HG03521 (cell line): ENCODE data around the gene EIF3CL.
A peak's percentile ranks its signal among the peaks of the same experiment; 100 is the strongest.
"Not testable (repeated sequence)": the region's sequence is repeated elsewhere in the genome, so short reads cannot be mapped to it uniquely, and the experiment has no call there.

Experiments
- ATAC-seq: cut with Tn5 transposase; IDR thresholded peaks from one replicate; pipeline ENCODE4 v1.9.1; 2021; ENCODE audit warnings: mild to moderate bottlenecking, moderate library complexity; ENCODE audit not compliant: unreplicated experiment

EIF3CL gene, protein sequence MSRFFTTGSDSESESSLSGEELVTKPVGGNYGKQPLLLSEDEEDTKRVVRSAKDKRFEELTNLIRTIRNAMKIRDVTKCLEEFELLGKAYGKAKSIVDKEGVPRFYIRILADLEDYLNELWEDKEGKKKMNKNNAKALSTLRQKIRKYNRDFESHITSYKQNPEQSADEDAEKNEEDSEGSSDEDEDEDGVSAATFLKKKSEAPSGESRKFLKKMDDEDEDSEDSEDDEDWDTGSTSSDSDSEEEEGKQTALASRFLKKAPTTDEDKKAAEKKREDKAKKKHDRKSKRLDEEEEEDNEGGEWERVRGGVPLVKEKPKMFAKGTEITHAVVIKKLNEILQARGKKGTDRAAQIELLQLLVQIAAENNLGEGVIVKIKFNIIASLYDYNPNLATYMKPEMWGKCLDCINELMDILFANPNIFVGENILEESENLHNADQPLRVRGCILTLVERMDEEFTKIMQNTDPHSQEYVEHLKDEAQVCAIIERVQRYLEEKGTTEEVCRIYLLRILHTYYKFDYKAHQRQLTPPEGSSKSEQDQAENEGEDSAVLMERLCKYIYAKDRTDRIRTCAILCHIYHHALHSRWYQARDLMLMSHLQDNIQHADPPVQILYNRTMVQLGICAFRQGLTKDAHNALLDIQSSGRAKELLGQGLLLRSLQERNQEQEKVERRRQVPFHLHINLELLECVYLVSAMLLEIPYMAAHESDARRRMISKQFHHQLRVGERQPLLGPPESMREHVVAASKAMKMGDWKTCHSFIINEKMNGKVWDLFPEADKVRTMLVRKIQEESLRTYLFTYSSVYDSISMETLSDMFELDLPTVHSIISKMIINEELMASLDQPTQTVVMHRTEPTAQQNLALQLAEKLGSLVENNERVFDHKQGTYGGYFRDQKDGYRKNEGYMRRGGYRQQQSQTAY

DNA sequence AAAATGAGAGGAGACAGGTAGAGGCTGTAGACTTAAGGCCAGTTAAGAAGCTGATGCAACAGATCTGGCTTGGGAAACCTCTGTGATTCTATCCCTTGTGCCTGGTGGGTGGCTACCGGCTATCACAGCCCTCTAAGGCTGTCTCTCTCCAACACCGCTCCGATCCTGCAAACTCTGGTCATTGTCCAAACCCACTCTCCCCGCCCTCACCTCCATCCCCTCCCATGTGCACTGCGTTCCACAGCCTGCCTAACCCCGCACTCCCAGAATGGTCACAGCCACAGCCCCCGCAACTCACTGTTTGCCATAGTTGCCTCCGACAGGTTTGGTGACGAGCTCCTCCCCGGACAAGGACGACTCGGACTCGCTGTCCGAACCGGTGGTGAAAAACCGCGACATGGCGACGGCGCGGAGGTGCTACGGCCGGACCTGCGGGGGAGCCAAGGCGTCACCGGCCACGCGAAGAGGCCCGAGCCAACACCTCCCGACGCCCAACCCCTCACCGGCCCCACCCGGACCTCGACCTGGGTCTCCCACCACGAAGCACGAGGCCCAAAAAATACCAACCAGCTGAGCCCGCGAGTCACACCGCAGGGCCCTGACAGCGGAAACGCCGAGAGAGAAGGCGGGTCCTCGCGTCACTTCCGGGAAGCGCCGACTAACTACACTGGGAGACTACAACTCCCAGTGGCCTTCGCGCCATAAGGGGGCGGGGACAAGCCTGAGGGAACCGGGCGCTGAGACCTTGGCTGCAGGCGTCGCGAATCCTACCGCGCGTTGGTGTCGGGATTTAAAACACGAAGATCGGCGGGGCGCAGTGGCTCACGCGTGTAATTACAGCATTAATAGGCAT lies at the start of gene EIF3CL:
Gene EIF3CL (minus strand): TSS at position 622 of the 853 bp plus-strand sequence. CDS start 223 bp downstream, at position 399.
- peak; percentile 98 for ATAC-seq

DNA sequence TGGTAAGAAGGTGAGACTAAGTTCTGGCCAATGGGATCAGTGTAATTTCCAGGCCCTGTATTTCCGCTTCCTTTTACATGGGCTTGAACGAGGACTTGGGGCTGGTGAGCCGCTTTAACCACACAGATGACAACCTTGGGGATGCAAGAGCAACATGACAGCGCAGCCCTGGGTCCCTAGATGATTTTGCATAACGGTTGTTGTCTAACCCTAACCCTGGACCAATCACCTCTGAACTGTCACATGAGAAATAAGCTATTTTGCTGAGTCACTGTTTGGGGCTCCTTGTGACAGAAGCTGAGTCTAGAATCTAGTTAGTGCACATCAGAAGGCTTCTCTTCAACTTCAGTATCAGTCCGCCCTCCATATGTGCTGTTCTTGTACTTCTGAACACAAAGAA lies 43.4 kb upstream of the EIF3CL start:
- ATAC-seq = not testable (repeated sequence)

DNA sequence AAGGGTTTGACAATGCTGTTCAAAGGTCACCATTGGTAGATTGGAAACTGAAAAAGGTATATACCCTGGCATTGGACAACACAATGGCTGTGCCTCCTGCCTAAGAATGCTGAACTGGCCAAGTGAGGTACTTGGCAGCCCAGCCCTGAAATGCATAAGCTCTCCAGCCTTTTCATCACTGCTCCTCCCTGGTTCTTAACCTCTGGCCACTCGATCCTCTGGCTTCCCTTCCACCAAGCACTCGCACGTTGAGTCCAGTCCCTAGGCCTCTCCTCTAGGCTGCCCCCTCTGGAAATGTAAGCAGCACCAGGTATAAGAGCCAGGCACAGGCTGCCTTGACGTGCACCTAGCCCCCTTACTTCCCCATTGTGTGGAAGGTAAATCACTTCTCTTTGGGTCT lies 42.7 kb upstream of the EIF3CL start:
- not testable (repeated sequence) for ATAC-seq

DNA sequence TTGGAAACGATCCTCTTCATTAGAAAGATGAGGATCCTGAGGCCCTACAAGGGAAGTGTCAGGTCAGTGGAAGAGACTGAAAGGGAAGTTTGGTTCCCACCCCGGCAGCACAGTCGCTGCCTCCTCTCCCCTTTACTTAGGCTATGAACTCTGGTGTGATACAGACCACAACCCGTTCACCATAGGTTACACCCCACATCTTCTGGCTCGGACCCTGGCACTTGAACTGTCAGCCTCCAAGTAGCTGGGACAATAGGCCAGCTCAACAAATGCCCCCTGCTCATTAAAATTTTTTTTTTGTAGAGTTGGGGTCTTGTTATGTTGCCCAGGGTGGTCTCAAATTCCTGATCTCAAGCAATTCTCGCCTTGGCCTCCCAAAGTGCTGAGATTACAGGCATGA lies 40.3 kb upstream of the EIF3CL start:
- ATAC-seq = not testable (repeated sequence)

DNA sequence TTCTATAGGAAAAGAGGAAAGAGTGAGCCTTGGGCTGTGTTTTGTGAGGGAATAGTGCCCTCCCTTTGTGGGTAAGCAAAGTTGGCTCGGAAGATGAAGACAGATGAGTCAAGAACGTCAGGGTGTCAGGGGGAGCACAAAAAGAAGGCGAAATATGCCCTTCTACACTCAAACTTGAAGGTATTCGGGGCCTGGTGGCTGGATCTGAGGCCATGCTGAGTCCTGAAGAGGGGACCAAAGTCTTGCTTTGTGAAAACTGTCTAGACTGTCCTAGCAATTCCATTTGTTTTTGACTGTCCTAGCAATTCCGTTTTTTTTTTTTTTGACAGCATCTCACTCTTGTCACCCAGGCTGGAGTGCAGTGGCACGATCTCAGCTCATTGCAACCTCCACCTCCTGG lies 35.3 kb upstream of the EIF3CL start:
- not testable (repeated sequence) for ATAC-seq

DNA sequence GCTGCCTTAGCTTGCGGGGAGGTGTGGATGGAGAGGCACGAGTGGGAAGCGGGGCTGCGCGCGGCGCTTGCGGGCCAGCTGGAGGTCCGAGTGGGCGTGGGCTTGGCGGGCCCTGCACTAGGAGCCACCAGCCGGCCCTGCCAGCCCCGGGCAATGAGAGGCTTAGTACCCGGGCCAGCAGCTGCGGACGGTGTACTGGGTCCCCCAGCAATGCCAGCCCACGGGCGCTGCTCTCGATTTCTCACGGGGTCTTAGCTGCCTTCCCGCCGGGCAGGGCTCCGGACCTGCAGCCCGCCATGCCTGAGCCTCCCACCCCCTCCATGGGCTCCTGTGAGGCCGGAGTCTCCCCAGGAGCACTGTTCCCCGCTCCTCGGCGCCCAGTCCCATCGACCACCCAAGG lies 31.7 kb upstream of the EIF3CL start:
- ATAC-seq = not testable (repeated sequence)

DNA sequence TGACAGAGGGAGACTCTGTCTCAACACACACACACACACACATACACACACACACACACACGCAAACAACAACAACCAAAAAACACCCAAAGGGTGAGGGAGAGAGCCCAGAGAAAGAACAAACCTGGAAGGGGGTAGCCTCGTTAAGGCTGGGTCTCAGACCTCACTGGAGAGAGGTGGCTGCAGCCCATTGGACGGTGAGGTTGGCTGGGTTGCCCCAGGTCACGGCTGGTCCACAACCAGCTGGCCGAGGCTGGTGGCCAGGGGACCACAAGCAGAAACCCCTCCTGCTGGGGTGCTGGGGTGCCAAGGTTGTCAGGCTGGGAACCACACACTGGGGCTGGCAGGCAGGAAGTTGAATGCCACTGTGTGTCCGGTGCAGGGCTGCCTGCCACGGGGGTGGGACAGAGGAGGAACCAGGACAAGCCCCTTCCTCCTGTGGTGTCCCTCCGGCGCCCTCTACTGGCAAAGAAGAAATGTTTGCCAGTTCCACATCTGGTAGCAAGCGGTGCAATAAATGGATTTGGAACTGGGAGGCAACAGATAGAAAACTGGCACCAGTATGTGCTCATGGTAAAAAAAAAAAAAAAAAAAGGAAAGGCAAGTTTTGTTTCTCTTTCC lies 22.5 kb upstream of the EIF3CL start:
- not testable (repeated sequence) for ATAC-seq

DNA sequence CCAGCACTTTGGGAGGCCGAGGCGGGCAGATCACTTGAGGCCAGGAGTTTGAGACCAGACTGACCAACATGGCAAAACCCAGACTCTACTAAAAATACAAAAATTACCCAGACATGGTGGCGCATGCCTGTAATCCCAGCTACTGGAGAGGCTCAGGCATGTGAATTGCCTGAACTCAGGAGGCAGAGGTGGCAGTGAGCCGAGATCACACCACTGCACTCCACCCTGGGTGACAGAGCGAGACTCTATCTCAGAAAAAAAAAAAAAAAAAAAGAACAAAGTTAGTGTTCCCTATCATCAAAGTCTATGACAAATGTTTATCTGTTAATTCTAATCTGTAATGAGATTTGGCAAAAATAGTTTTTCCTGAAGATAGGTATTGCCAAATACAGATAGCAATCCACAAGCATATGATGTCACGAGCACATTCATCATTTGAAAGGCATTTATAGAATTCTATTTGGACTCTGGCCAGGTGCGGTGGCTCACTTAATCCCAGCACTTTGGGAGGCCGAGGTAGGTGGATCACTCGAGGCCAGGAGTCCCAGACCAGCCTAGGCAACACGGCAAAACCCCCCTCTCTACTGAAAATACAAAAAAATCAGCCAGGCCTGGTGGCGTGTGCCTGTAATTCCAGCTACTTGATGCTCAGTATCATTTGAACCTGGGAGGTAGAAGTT lies 17.6 kb upstream of the EIF3CL start:
- not testable (repeated sequence) for ATAC-seq

DNA sequence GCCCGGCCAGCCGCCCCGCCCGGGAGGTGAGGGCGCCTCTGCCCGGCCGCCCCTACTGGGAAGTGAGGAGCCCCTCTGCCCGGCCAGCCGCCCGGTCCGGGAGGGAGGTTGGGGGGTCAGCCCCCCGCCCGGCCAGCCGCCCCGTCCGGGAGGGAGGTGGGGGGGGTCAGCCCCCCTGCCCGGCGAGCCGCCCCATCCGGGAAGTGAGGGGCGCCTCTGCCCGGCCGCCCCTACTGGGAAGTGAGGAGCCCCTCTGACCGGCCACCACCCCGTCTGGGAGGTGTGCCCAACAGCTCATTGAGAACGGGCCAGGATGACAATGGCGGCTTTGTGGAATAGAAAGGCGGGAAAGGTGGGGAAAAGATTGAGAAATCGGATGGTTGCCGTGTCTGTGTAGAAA lies 13.4 kb upstream of the EIF3CL start:
- not testable (repeated sequence) for ATAC-seq

DNA sequence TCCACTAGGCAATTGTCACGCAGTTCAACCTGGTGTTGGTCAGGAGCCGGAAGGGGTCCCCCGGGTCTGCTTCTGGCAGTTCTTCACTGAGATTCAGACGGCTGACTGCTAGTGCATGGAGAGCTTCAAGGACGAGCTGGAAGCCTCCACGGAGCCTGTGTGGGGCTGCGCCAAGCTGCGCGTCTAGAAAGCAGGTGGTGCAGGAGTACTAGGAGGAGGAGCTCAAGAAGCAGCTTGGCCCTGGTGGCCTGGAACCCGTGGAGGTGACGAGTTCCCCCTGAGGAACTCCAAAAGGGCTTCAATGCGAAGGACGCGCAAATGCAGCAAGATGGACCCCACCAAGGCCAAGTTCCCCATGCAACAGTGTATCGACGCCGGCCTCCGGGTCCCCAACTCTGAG lies 10.9 kb upstream of the EIF3CL start:
- not testable (repeated sequence) for ATAC-seq

DNA sequence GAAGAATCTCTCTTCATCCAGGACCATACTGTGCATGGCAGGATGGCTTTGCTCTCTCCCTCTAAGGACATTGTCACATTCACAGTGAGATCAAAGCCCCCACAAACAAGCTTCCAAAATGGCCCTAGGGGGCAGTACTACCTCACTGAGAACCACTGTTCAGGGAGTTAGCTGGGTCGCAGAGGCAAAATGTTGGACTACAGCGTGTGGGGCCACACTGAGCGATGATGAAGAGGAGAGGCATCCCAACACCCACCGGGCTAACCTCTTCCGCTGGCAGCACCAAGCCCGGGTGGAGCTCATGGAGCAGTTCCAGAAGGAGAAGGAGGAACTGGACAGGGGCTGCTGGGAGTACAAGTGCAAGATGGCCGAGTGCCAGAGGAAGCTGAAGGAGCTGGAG lies 9.9 kb upstream of the EIF3CL start:
- ATAC-seq = not testable (repeated sequence)

DNA sequence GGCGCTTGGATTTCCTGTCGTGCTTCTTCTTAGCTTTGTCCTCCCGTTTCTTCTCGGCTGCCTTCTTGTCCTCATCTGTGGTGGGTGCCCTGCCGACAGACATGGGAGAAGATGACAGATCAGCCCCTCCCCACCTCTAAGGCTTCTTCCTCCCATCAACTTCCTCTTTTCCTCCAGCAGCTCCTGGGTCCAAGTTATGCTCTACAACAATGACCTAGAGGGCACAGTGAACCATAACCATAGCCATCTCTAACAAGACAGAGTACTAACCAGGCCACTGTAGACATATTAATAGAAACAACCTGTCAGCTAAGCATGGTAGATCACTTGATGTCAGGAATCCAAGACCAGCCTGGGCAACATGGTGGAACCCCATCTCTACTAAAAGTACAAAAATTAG lies 11.6 kb downstream of the EIF3CL start:
- not testable (repeated sequence) for ATAC-seq

DNA sequence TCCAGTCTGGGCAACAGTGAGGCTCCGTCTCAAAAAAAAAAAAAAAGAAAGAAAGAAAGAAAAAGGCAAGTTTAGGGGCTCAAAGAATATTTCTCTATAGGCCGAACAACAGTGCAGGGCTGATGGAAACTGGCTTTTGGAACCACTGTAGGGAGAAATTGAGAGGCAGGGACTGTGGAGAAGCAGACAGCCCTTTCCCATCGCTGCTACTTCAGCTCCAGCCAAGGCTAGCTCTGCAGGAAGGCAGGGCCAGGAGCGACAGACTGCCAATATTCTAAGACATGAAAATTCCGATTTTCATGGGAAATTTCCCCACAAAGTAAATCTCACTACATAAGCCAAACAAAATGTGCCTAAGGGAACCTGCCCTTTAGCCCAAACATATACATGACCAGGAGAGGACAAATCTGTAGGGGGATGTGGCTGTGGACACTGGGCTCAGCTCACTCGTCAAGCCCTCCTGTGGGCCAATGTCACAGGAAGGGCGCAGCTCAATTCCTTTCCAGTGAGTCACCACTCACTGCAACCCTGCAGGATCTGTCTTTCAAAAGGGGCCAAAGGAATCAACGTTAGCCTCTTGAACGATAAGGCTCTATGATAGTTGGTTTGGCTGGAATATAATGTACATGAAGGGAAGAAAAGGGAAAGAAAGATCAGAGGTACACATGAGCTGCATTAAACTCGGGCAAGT lies 21.3 kb downstream of the EIF3CL start:
- ATAC-seq = not testable (repeated sequence)

DNA sequence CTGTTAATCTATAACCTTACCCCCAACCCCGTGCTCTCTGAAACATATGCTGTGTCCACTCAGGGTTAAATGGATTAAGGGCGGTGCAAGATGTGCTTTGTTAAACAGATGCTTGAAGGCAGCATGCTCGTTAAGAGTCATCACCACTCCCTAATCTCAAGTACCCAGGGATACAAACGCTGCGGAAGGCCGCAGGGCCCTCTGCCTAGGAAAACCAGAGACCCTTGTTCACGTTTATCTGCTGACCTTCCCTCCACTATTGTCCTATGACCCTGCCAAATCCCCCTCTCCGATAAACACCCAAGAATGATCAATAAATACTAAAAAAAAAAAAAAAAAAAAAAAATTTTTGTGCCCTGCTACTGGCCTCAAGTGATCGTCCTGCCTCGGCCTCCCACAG lies 25.8 kb downstream of the EIF3CL start:
- not testable (repeated sequence) for ATAC-seq

DNA sequence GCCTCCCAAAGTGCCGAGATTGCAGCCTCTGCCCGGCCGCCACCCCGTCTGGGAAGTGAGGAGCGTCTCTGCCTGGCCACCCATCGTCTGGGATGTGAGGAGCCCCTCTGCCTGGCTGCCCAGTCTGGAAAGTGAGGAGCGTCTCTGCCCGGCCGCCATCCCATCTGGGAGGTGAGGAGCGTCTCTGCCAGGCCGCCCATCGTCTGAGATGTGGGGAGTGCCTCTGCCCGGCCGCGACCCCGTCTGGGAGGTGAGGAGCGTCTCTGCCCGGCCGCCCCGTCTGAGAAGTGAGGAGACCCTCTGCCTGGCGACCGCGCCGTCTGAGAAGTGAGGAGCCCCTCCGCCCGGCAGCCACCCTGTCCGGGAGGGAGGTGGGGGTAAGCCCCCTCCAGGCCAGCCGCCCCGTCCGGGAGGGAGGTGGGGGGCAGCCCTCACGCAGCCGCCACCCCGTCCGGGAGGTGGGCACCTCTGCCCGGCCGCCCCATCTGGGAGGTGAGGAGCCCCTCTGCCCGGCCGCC lies 26.5 kb downstream of the EIF3CL start:
- ATAC-seq = not testable (repeated sequence)

DNA sequence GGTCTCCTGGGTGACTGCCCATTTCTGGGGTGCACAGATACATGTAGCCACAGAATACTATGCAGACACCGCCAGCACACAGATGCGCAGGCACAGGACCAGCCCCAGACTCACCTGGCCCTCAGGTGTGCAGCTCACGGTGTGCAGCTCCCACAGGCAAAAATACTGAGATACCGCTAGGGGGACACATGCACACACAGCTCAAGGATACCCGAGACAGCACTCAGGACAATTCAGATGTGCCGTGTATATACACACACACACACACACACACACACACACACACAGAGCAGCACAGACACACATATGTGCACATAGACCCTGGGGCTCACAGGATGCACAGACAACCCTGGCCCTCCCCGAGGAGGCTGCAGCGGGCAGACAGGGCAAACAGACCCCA lies 28.5 kb downstream of the EIF3CL start:
- ATAC-seq = not testable (repeated sequence)

DNA sequence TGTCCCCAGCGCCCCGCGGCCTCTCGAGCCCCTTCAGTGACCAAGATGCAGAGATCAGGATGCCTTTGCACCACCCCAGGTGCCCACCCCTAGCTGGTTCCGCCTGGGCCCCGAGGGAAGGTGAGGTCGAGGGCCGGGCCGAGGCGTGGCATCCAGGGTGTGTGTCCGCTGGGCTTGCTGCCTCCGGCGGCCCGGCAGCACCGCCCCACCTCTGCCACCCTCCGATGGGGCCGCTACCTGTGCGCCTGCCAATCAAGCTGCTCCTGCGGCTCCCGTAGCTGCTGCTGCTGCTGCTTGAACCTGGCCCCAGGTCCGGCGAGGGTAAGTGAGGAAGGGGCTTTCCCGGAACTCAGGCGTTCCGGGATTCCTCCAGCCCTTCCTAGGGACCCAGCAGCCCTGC lies 29.4 kb downstream of the EIF3CL start:
- not testable (repeated sequence) for ATAC-seq

DNA sequence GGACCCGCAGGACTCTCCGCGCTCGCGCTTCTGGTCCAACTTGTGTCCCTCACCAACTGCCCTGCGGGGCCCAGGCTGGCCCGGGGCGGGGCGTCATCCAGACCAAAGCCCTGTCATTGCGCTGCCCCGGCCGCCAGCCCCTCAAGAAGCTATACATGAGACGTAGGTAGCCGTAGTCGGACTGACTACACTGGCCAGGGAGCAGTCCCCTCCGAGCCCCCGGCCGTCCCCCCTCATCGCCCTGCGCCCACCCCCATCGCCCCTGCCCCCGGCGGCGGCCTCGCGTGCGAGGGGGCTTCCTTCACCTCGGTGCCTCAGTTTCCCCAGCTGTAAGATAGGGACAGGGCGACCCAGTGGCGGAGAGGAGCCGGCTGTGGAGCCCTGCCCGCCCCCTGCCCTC lies 35.7 kb downstream of the EIF3CL start:
- ATAC-seq = not testable (repeated sequence)
